ENCODE results near the gene ADGRF3. TPM values are rescaled to one million over a fixed set of nuclear protein-coding genes. Genes with fewer than 3 reads are reported as not detected.

Gene ADGRF3
- total RNA-seq, 1 experiment from 2014 or later = 0.48 TPM

- no peaks in the 10 kb centered on the region for H3K9me3 ChIP-seq (ENCODE audit: insufficient read depth, low read depth)
- CTCF ChIA-PET = interaction anchor here (0.5 to 0.7 kb wide), 3 partner anchors 74 to 699 kb away, joined by 4 to 5 read pairs (median 4); no protein-coding TSS in a partner anchor
- H3K36me3 ChIP-seq (ENCODE audit: low read depth) = no peaks in the 10 kb centered on the region
- H2AFZ ChIP-seq = no peak overlapping the region
- no peak overlapping the region for H3K4me2 ChIP-seq
- intact Hi-C loops (cut with micrococcal nuclease; ENCODE audit: unreplicated experiment) = no loop called here
- H3K27me3 ChIP-seq (ENCODE audit: insufficient read depth, low read depth) = no peaks in the 10 kb centered on the region
- TF ChIP-seq EZH2 (IDR thresholded peaks at IDR 0.05; ENCODE audit: low read depth) = no peak
- TF ChIP-seq, protein P1, sequence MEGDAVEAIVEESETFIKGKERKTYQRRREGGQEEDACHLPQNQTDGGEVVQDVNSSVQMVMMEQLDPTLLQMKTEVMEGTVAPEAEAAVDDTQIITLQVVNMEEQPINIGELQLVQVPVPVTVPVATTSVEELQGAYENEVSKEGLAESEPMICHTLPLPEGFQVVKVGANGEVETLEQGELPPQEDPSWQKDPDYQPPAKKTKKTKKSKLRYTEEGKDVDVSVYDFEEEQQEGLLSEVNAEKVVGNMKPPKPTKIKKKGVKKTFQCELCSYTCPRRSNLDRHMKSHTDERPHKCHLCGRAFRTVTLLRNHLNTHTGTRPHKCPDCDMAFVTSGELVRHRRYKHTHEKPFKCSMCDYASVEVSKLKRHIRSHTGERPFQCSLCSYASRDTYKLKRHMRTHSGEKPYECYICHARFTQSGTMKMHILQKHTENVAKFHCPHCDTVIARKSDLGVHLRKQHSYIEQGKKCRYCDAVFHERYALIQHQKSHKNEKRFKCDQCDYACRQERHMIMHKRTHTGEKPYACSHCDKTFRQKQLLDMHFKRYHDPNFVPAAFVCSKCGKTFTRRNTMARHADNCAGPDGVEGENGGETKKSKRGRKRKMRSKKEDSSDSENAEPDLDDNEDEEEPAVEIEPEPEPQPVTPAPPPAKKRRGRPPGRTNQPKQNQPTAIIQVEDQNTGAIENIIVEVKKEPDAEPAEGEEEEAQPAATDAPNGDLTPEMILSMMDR (conservative IDR thresholded peaks at IDR 0.05) = no peak
- H3K27ac ChIP-seq = no peak overlapping the region
- no peaks in the 10 kb centered on the region for H3K79me2 ChIP-seq (ENCODE audit: low read depth)
- POLR2A ChIA-PET (ENCODE audit: unreplicated experiment) = interaction anchor here (0.6 kb wide), 1 partner anchor 15 kb away, joined by 3 read pairs; no protein-coding TSS in a partner anchor
- no peaks in the 10 kb centered on the region for H3K4me1 ChIP-seq (replicated peaks; ENCODE audit: insufficient read depth)
- H3F3A ChIP-seq (ENCODE audit: insufficient read depth, low read depth) = no peaks in the 10 kb centered on the region
- H4K20me1 ChIP-seq (ENCODE audit: insufficient read depth) = no peaks in the 10 kb centered on the region
- no peak overlapping the region for H3K4me3 ChIP-seq
- no TSS peak for BruUV-seq (replicated peaks)
- no peaks in the 10 kb centered on the region for H3K9me2 ChIP-seq (ENCODE audit: insufficient read depth)
- no peak for DNase-seq
Observed at GRCh38 chr2:26317377-26318105, 29.0 kb downstream of the ADGRF3 start.

DNA sequence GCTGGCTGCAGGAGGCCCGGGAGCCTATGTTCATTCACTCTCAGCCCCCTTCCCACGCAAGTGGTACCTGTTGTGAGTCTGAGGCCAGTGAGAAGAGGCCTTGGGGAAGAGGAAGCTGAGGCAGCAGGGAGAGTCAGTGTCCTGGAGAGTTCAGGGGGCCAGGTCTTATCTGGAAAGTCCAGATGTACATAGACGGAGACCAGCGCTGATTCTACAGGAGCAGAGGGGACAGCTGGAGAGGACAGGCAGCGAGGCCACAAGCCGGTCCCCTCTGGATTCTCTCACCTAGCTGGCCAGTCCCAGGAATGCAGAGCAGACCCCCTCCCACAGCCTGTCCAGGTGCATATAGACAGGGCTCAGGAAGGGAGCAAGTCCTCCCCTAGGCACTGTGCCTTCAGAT, 29.7 kb downstream of the ADGRF3 start:
- POLR2A ChIA-PET (ENCODE audit: unreplicated experiment) = interaction anchor here (0.6 kb wide), 1 partner anchor 14 kb away, joined by 3 read pairs; no protein-coding TSS in a partner anchor
- intact Hi-C loops (cut with micrococcal nuclease; ENCODE audit: unreplicated experiment) = no loop called here
- no TSS peak for BruUV-seq (replicated peaks)
- Histone ChIP-seq H3K4me1 (replicated peaks; ENCODE audit: insufficient read depth) (no peaks in the 10 kb centered on the region), H3K36me3 (ENCODE audit: low read depth) (no peaks in the 10 kb centered on the region), H3K27me3 (ENCODE audit: insufficient read depth, low read depth) (no peaks in the 10 kb centered on the region), H4K20me1 (ENCODE audit: insufficient read depth) (no peaks in the 10 kb centered on the region), H3K4me2 (no peak overlapping the region), H3K9me3 (ENCODE audit: insufficient read depth, low read depth) (no peaks in the 10 kb centered on the region), H3K27ac (no peak overlapping the region), H3K79me2 (ENCODE audit: low read depth) (no peaks in the 10 kb centered on the region), H3K4me3 (no peak overlapping the region), H3K9me2 (ENCODE audit: insufficient read depth) (no peaks in the 10 kb centered on the region), H2AFZ (no peak overlapping the region), H3F3A (ENCODE audit: insufficient read depth, low read depth) (no peaks in the 10 kb centered on the region)
- TF ChIP-seq EZH2 (IDR thresholded peaks at IDR 0.05; ENCODE audit: low read depth) = no peak
- TF ChIP-seq, protein P1 (conservative IDR thresholded peaks at IDR 0.05) = no peak
- DNase-seq = no peak
- CTCF ChIA-PET = interaction anchor here (0.5 kb wide), 1 partner anchor 82 kb away, joined by 5 read pairs; no protein-coding TSS in a partner anchor

DNA sequence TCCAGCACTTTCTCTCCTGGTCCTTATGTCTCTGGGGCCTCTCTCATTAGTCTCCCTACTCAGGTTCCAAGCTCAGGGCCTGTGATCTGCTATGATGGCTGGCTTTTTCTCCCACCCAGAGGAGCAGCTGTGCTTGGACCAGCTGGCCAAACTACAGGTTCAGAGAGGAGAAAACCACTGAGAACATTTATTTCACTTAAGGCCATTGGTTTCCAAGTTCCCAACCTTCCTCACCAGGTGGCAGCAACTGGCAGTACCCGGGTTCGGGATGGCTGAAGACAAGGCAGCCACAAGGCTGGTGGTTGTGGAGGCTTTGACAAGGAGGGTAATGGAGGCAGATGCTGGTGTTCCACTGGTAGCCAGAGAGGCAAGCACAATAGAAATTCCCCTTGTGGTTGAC, 30.5 kb downstream of the ADGRF3 start:
- no peaks in the 10 kb centered on the region for H3K4me1 ChIP-seq (replicated peaks; ENCODE audit: insufficient read depth)
- no TSS peak for BruUV-seq (replicated peaks)

More for the DNA sequence above, 30.5 kb downstream of the ADGRF3 start:
- no peak overlapping the region for H3K4me2 ChIP-seq
- H3K27me3 ChIP-seq (ENCODE audit: insufficient read depth, low read depth) = no peaks in the 10 kb centered on the region
- H3K9me2 ChIP-seq (ENCODE audit: insufficient read depth) = no peaks in the 10 kb centered on the region
- POLR2A ChIA-PET (ENCODE audit: unreplicated experiment) = no interaction called here
- no peaks in the 10 kb centered on the region for H3K36me3 ChIP-seq (ENCODE audit: low read depth)
- DNase-seq = no peak
- no peaks in the 10 kb centered on the region for H3K9me3 ChIP-seq (ENCODE audit: insufficient read depth, low read depth)
- intact Hi-C loops (cut with micrococcal nuclease; ENCODE audit: unreplicated experiment) = no loop called here
- H3K4me3 ChIP-seq = no peak overlapping the region
- H3K27ac ChIP-seq = no peak overlapping the region
- TF ChIP-seq, protein P1 (conservative IDR thresholded peaks at IDR 0.05) = peak; percentile 44; the same call in 1 of the 2 replicates
- TF ChIP-seq EZH2 (IDR thresholded peaks at IDR 0.05; ENCODE audit: low read depth) = no peak
- CTCF ChIA-PET = no interaction called here
- no peaks in the 10 kb centered on the region for H4K20me1 ChIP-seq (ENCODE audit: insufficient read depth)
- no peak overlapping the region for H2AFZ ChIP-seq
- H3F3A ChIP-seq (ENCODE audit: insufficient read depth, low read depth) = no peaks in the 10 kb centered on the region
- no peaks in the 10 kb centered on the region for H3K79me2 ChIP-seq (ENCODE audit: low read depth)
